IMR-90 (cell line): ENCODE data around the gene IL18BP. TPM values are rescaled to one million over a fixed set of nuclear protein-coding genes. Genes with fewer than 3 reads are reported as not detected.

Source experiments
- ATAC-seq: fragments of 200-7000 bp; cut with Tn5 transposase; 2 replicates; pipeline ENCODE4 v1.9.1; 2020; ENCODE audit warnings: low read depth, mild to moderate bottlenecking, moderate library complexity
- BruUV-seq: library from RNA; stranded (reverse); fragments of 400-500 nt; replicated peaks from 2 replicates; lab custom pipeline; 2021; lab: Mats Ljungman, UMichigan
- CTCF ChIA-PET: fragments of 300-600 bp; formaldehyde crosslinking; extraction: SDS; loops from one replicate; lab custom pipeline; 2021; ENCODE audit warnings: antibody characterized with exemption; lab: Yijun Ruan, JAX
- POLR2A ChIA-PET: fragments of 300-600 bp; sonication (Branson Sonifier 250); formaldehyde crosslinking; loops from one replicate; lab custom pipeline; 2022; ENCODE audit warnings: antibody characterized with exemption; ENCODE audit not compliant: unreplicated experiment; lab: Charles Lee
- DNase-seq: peaks from one replicate; pipeline ENCODE4 v3.0.0; 2013
- H2AFZ ChIP-seq: replicated peaks from 2 replicates; pipeline ENCODE3; 2013; ENCODE audit warnings: low read length, mild to moderate bottlenecking; ENCODE audit not compliant: poor library complexity
- H2AK5ac ChIP-seq: 2 replicates; pipeline ENCODE4 v1.6.1; 2013; ENCODE audit warnings: low read depth, low read length, inconsistent platforms
- H2AK9ac ChIP-seq: replicated peaks from 2 replicates; pipeline ENCODE3; 2013; ENCODE audit warnings: mild to moderate bottlenecking, low read depth, low read length, moderate library complexity; ENCODE audit not compliant: poor library complexity
- H2BK120ac ChIP-seq: 2 replicates; pipeline ENCODE4 v1.6.1; 2013; ENCODE audit warnings: low read depth, low read length, inconsistent platforms
- H2BK15ac ChIP-seq: 3 replicates; pipeline ENCODE4 v1.6.1; 2013; ENCODE audit warnings: low read depth, low read length, inconsistent platforms
- H2BK20ac ChIP-seq: 2 replicates; pipeline ENCODE4 v1.6.1; 2013; ENCODE audit warnings: low read depth, mild to moderate bottlenecking, inconsistent platforms, low read length, moderate library complexity
- H2BK5ac ChIP-seq: 2 replicates; pipeline ENCODE4 v1.6.1; 2013; ENCODE audit warnings: mild to moderate bottlenecking, low read depth, low read length, inconsistent platforms; ENCODE audit not compliant: poor library complexity, severe bottlenecking
- H3K14ac ChIP-seq: replicated peaks from 2 replicates; pipeline ENCODE4 v1.6.1; 2013; ENCODE audit warnings: low read depth, low read length, inconsistent platforms
- H3K18ac ChIP-seq: 2 replicates; pipeline ENCODE4 v1.6.1; 2013; ENCODE audit warnings: low read depth, low read length, control low read depth
- H3K23ac ChIP-seq: 2 replicates; pipeline ENCODE4 v1.6.1; 2013; ENCODE audit warnings: low read depth, low read length, inconsistent platforms
- H3K27ac ChIP-seq: 2 replicates; pipeline ENCODE4 v1.5.1; 2013; ENCODE audit warnings: mild to moderate bottlenecking, control low read depth, low read length; ENCODE audit not compliant: insufficient read depth
- H3K27me3 ChIP-seq: 2 replicates; pipeline ENCODE4 v1.6.1; 2013; ENCODE audit warnings: low read length; ENCODE audit not compliant: control insufficient read depth, insufficient read depth
- H3K36me3 ChIP-seq: 2 replicates; pipeline ENCODE4 v1.6.1; 2013; ENCODE audit warnings: low read length, mixed read lengths; ENCODE audit not compliant: control insufficient read depth, insufficient read depth
- H3K4ac ChIP-seq: 2 replicates; pipeline ENCODE4 v1.6.1; 2013; ENCODE audit warnings: low read depth, low read length, inconsistent platforms
- H3K4me1 ChIP-seq: 2 replicates; pipeline ENCODE4 v1.6.1; 2013; ENCODE audit warnings: low read length, mixed read lengths; ENCODE audit not compliant: control insufficient read depth, insufficient read depth
- H3K4me2 ChIP-seq: 2 replicates; pipeline ENCODE4 v1.6.1; 2013; ENCODE audit warnings: low read depth, mild to moderate bottlenecking, control low read depth, low read length, moderate library complexity
- H3K4me3 ChIP-seq: 2 replicates; pipeline ENCODE4 v1.5.1; 2013; ENCODE audit warnings: low read depth, mild to moderate bottlenecking, control low read depth, low read length, moderate library complexity; ENCODE audit not compliant: insufficient read depth
- H3K56ac ChIP-seq: 2 replicates; pipeline ENCODE4 v1.6.1; 2013; ENCODE audit warnings: low read length, inconsistent platforms; ENCODE audit not compliant: insufficient read depth; ENCODE audit errors: extremely low read depth
- H3K79me1 ChIP-seq, 2 experiments: 2 replicates each; pipeline ENCODE4 v1.6.1; 2013; ENCODE audit warnings: low read length in 2 of 2, inconsistent platforms in 1 of 2, low read depth in 1 of 2
- H3K9ac ChIP-seq: 2 replicates; pipeline ENCODE4 v1.6.1; 2013; ENCODE audit warnings: low read depth, low read length, control low read depth
- H3K9me1 ChIP-seq: 2 replicates; pipeline ENCODE4 v1.6.1; 2013; ENCODE audit warnings: low read length, inconsistent platforms; ENCODE audit not compliant: insufficient read depth
- H3K9me3 ChIP-seq: 2 replicates; pipeline ENCODE4 v1.6.1; 2013; ENCODE audit warnings: low read length; ENCODE audit not compliant: control insufficient read depth, insufficient read depth
- H4K20me1 ChIP-seq: 2 replicates; pipeline ENCODE4 v1.6.1; 2013; ENCODE audit warnings: low read length, inconsistent platforms; ENCODE audit not compliant: insufficient read depth
- H4K5ac ChIP-seq: 2 replicates; pipeline ENCODE4 v1.6.1; 2013; ENCODE audit warnings: mild to moderate bottlenecking, low read depth, low read length, control low read depth
- H4K8ac ChIP-seq, 2 experiments: 2 replicates each; pipeline ENCODE4 v1.6.1; 2013; ENCODE audit warnings: low read depth in 2 of 2, low read length in 2 of 2, control low read depth in 1 of 2, inconsistent platforms in 1 of 2
- H4K91ac ChIP-seq: 2 replicates; pipeline ENCODE4 v1.6.1; 2013; ENCODE audit warnings: low read depth, low read length, inconsistent platforms; ENCODE audit not compliant: insufficient read depth
- BHLHE40 ChIP-seq: fragments of 150-350 bp; IDR thresholded peaks from 2 replicates; pipeline ENCODE4 v1.6.1; 2016; ENCODE audit warnings: mild to moderate bottlenecking, low read depth, low read length
- CEBPB ChIP-seq: IDR thresholded peaks from 2 replicates; pipeline ENCODE4 v1.6.1; 2012; ENCODE audit warnings: low read depth, low read length, improper control_type of control experiment
- CHD1 ChIP-seq: IDR thresholded peaks from 2 replicates; pipeline ENCODE4 v1.6.1; 2012; ENCODE audit warnings: low read depth, low read length, improper control_type of control experiment
- CTCF ChIP-seq: conservative IDR thresholded peaks from 2 replicates; pipeline ENCODE4 v1.5.1; 2012; ENCODE audit warnings: mild to moderate bottlenecking, low read depth, low read length, improper control_type of control experiment
- ELK1 ChIP-seq: fragments of 150-350 bp; IDR thresholded peaks from 2 replicates; pipeline ENCODE4 v1.6.1; 2016; ENCODE audit warnings: low read depth, mild to moderate bottlenecking, low read length, moderate library complexity, borderline replicate concordance
- FOS ChIP-seq: fragments of 150-350 bp; IDR thresholded peaks from 2 replicates; pipeline ENCODE4 v1.6.1; 2016; ENCODE audit warnings: low read depth, low read length
- MAFK ChIP-seq: IDR thresholded peaks from 2 replicates; pipeline ENCODE4 v1.6.1; 2012; ENCODE audit warnings: low read depth, low read length, improper control_type of control experiment
- MAZ ChIP-seq: IDR thresholded peaks from 2 replicates; pipeline ENCODE4 v1.6.1; 2012; ENCODE audit warnings: low read depth, mild to moderate bottlenecking, low read length, improper control_type of control experiment, moderate library complexity, borderline replicate concordance
- MXI1 ChIP-seq: IDR thresholded peaks from 2 replicates; pipeline ENCODE4 v1.6.1; 2012; ENCODE audit warnings: low read depth, mild to moderate bottlenecking, low read length, moderate library complexity, borderline replicate concordance
- NFE2L2 ChIP-seq: fragments of 150-350 bp; IDR thresholded peaks from 2 replicates; pipeline ENCODE4 v1.6.1; 2016; ENCODE audit warnings: low read depth, mild to moderate bottlenecking, low read length
- POLR2A ChIP-seq: IDR thresholded peaks from 2 replicates; pipeline ENCODE4 v1.6.1; 2012; ENCODE audit warnings: mild to moderate bottlenecking, low read depth, low read length
- RAD21 ChIP-seq: IDR thresholded peaks from 2 replicates; pipeline ENCODE4 v1.6.1; 2012; ENCODE audit warnings: low read length, improper control_type of control experiment
- RCOR1 ChIP-seq: IDR thresholded peaks from 2 replicates; pipeline ENCODE4 v1.6.1; 2012; ENCODE audit warnings: mild to moderate bottlenecking, low read length, improper control_type of control experiment; ENCODE audit not compliant: insufficient replicate concordance
- RFX5 ChIP-seq: IDR thresholded peaks from 2 replicates; pipeline ENCODE4 v1.8.0; 2012; ENCODE audit warnings: low read depth, mild to moderate bottlenecking, low read length, moderate library complexity
- SMC3 ChIP-seq: fragments of 150-350 bp; IDR thresholded peaks from 2 replicates; pipeline ENCODE4 v1.6.1; 2016; ENCODE audit warnings: low read depth, mild to moderate bottlenecking, antibody characterized with exemption, low read length, moderate library complexity
- USF2 ChIP-seq: fragments of 150-350 bp; IDR thresholded peaks from 2 replicates; pipeline ENCODE4 v1.6.1; 2017; ENCODE audit warnings: mild to moderate bottlenecking, antibody characterized with exemption, low read length, low read depth
- WGBS, 2 experiments: methylation state at CpG; one replicate each; pipeline versions ENCODE4 v1.1.5 to v1.1.7; 2013; ENCODE audit warnings: missing lambda C conversion rate in 2 of 2; ENCODE audit not compliant: insufficient read length in 1 of 2; ENCODE audit errors: extremely low coverage in 2 of 2; 5-methylcytosine and 5-hydroxymethylcytosine counted together
- dilution Hi-C: fragments of 300-500 bp; cut with HindIII; formaldehyde crosslinking; loops from one replicate; pipeline ENCODE4 v1.14.3; 2018; ENCODE audit warnings: low sequenced_read_pairs; ENCODE audit not compliant: unreplicated experiment
- in situ Hi-C: fragments of 300-500 bp; cut with MboI; formaldehyde crosslinking; loops from 3 replicates; pipeline ENCODE4 v1.14.3; 2019; ENCODE audit warnings: low sequenced_read_pairs, inconsistent platforms, mixed read lengths
- intact Hi-C: fragments of 100-400 bp; cut with micrococcal nuclease; formaldehyde crosslinking; loops from 2 replicates; pipeline ENCODE4 v1.10.0; 2022
- polyA plus RNA-seq, 3 experiments: library from polyadenylated mRNA; depleted of rRNA; stranded (reverse); fragments of >200 nt; gene quantifications; 2 replicates each; pipeline ENCODE4 v1.2.3, GENCODE V29; 2012; ENCODE audit warnings: low replicate concordance in 1 of 3
- total RNA-seq: library from RNA; depleted of rRNA; stranded (reverse); fragments of >200 nt; gene quantifications from 2 replicates; pipeline ENCODE4 v1.2.3, GENCODE V29; 2012

Gene IL18BP
- total and polyA plus RNA-seq, 2 of the 4 experiments (the other 2 are of a cell fraction): 0.90 to 3.2 TPM

- Histone ChIP-seq H3K18ac (no peak overlapping the region), H3K27ac (no peak overlapping the region), H2AFZ (no peak overlapping the region), H3K4me1 (peaks cover 6% of the 10 kb centered on the region), H3K79me1 (peaks cover 2 to 17% of the 10 kb centered on the region in 2 experiments; a peak in 2 of 4 replicates), H3K14ac (no peak overlapping the region), H4K91ac (no peak overlapping the region), H3K23ac (no peak overlapping the region), H3K4me3 (no peak overlapping the region), H2BK15ac (no peak overlapping the region), H2BK5ac (no peak overlapping the region), H3K27me3 (no peaks in the 10 kb centered on the region), H4K5ac (no peak overlapping the region), H2AK9ac (no peak overlapping the region), H3K36me3 (peaks cover 9% of the 10 kb centered on the region), H3K4ac (no peak overlapping the region), H3K9ac (no peak overlapping the region), H2BK20ac (no peak overlapping the region), H3K9me1 (peaks cover 14% of the 10 kb centered on the region), H4K20me1 (peaks cover 15% of the 10 kb centered on the region), H3K56ac (no peak overlapping the region), H2BK120ac (no peak overlapping the region), H4K8ac (no peak overlapping the region), H2AK5ac (no peak overlapping the region), H3K9me3 (no peaks in the 10 kb centered on the region), H3K4me2 (no peak overlapping the region)
- ChIA-PET CTCF (no interaction called here), POLR2A (no interaction called here)
- TF ChIP-seq USF2: no peak
- no peak for TF ChIP-seq MXI1
- no peak for TF ChIP-seq RAD21
- TF ChIP-seq NFE2L2: no peak
- TF ChIP-seq RCOR1: no peak
- no peak for TF ChIP-seq SMC3
- no peak for TF ChIP-seq CEBPB
- TF ChIP-seq POLR2A: no peak
- no peak for TF ChIP-seq FOS
- TF ChIP-seq CTCF: no peak
- TF ChIP-seq BHLHE40: no peak
- no peak for TF ChIP-seq MAFK
- no peak for TF ChIP-seq CHD1
- no peak for TF ChIP-seq MAZ
- no peak for TF ChIP-seq RFX5
- no peak for TF ChIP-seq ELK1
- no peak for DNase-seq
- dilution Hi-C loops: no loop called here
- no peak for ATAC-seq
- in situ Hi-C loops: no loop called here
- intact Hi-C loops: no loop called here
- BruUV-seq: no TSS peak
- no CpG with 5 or more reads among the region's 3 CpGs for WGBS, 2 experiments
Measured at GRCh38 chr11:71995726-71996291, 2.9 kb upstream of the IL18BP start.
